Natural killer cell (primary cell): Measurements from ENCODE around the gene RAVER2. TPM values are rescaled to one million over a fixed set of nuclear protein-coding genes. Genes with fewer than 3 reads are reported as not detected.
"Not testable (repeated sequence)": the region's sequence is repeated elsewhere in the genome, so short reads cannot be mapped to it uniquely, and the experiment has no call there.

ENCODE experiments used
- ATAC-seq, 3 donors: fragments of 150-1000 bp in 2 of 3; fragments of 200-7000 bp in 1 of 3; cut with Tn5 transposase; 1 replicate in 1 of 3; 2 replicates in 2 of 3; pipeline ENCODE4 v1.10.0; 2021; ENCODE audit warnings: mild to moderate bottlenecking in 2 of 3, moderate library complexity in 2 of 3
- DNase-seq, 2 donors: peaks; one replicate each; pipeline versions ENCODE4 v3.0.0 to v3.0.0-alpha.2; 2013 to 2021; ENCODE audit warnings: mixed read lengths in 1 of 2
- H3K27ac ChIP-seq: one replicate; pipeline ENCODE4 v1.5.1; 2013; ENCODE audit warnings: mild to moderate bottlenecking, low read length
- H3K27me3 ChIP-seq: one replicate; pipeline ENCODE4 v1.6.1; 2013; ENCODE audit warnings: low read length; ENCODE audit not compliant: control insufficient read depth, insufficient read depth
- H3K36me3 ChIP-seq: one replicate; pipeline ENCODE4 v1.6.1; 2013; ENCODE audit warnings: low read length; ENCODE audit not compliant: control insufficient read depth, insufficient read depth
- H3K4me1 ChIP-seq: one replicate; pipeline ENCODE4 v1.6.1; 2013; ENCODE audit warnings: low read length; ENCODE audit not compliant: control insufficient read depth, insufficient read depth
- H3K4me3 ChIP-seq: one replicate; pipeline ENCODE4 v1.5.1; 2013; ENCODE audit warnings: low read length
- H3K9me3 ChIP-seq: one replicate; pipeline ENCODE4 v1.6.1; 2013; ENCODE audit warnings: low read length; ENCODE audit not compliant: control insufficient read depth, insufficient read depth
- H3K27ac Mint-ChIP-seq, 2 donors: one replicate each; pipeline ENCODE4 v1.8.0; 2022; ENCODE audit warnings: mild to moderate bottlenecking in 2 of 2, mixed read lengths in 2 of 2, moderate library complexity in 1 of 2
- H3K27me3 Mint-ChIP-seq, 2 donors: one replicate each; pipeline ENCODE4 v1.8.0; 2022; ENCODE audit warnings: low read depth in 2 of 2, mixed read lengths in 2 of 2
- H3K36me3 Mint-ChIP-seq: one replicate; pipeline ENCODE4 v1.8.0; 2022; ENCODE audit warnings: mixed read lengths
- H3K4me1 Mint-ChIP-seq, 2 donors: one replicate each; pipeline ENCODE4 v1.8.0; 2022; ENCODE audit warnings: mixed read lengths in 2 of 2
- H3K4me3 Mint-ChIP-seq: one replicate; pipeline ENCODE4 v1.8.0; 2022; ENCODE audit warnings: mild to moderate bottlenecking, moderate library complexity, mixed read lengths
- H3K9me3 Mint-ChIP-seq, 2 donors: one replicate each; pipeline ENCODE4 v1.8.0; 2022; ENCODE audit warnings: mixed read lengths in 2 of 2
- WGBS: methylation state at CpG from one replicate; pipeline ENCODE4 v1.1.7; 2013; ENCODE audit warnings: missing lambda C conversion rate; ENCODE audit not compliant: insufficient coverage; 5-methylcytosine and 5-hydroxymethylcytosine counted together
- intact Hi-C: fragments of 100-400 bp; cut with micrococcal nuclease; formaldehyde crosslinking; loops from one replicate; pipeline ENCODE4 v1.14.2; 2022
- total RNA-seq, 4 donors: library from RNA; stranded (reverse); fragments of 120-200 nt in 1 of 4; gene quantifications; one replicate each; pipeline versions ENCODE4 v1.2.3 to v1.2.4, GENCODE V29; 2013 to 2022
- TF ChIP-seq, protein P1 (sequence below): fragments of 200-600 bp; IDR thresholded peaks from one replicate; pipeline ENCODE4 v1.8.0; 2022; ENCODE audit warnings: antibody characterized with exemption

Gene RAVER2
- total RNA-seq, 3 donors from 2014 or later (not counting 1 experiment from before 2014, with no cell fraction given) = 0.82 to 1.4 (median 1.2) TPM

DNA sequence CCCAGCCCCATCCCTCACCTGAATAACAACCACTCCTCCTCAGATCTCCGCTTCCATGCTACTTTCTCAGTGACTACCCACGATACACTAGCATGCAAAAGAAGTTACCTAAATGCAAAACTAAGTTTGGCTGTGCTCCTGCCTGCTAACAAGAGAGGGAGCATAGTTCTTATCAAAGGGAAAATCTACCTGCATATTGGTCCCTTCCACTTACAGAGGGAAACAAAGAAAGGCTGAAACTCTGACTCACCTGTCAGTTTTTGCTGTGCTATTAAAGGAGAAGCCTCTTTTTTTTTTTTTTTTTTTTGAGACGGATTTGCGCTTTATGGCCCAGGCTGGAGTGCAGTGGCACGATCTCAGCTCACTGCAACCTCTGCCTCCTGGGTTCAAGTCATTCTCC, 43.8 kb upstream of the RAVER2 start:
- Mint-ChIP-seq H3K9me3 (no peaks in the 10 kb centered on the region), H3K4me3 (no peak overlapping the region), H3K27ac (no peak overlapping the region), H3K27me3 (peaks cover 8 to 14% of the 10 kb centered on the region in 2 donors), H3K4me1 (no peaks in the 10 kb centered on the region), H3K36me3 (no peaks in the 10 kb centered on the region)
- no peaks in the 10 kb centered on the region for H3K27me3 ChIP-seq
- intact Hi-C loops = no loop called here
- WGBS = 94% methylated on average over 5 of the region's 5 CpGs
- TF ChIP-seq, protein P1, sequence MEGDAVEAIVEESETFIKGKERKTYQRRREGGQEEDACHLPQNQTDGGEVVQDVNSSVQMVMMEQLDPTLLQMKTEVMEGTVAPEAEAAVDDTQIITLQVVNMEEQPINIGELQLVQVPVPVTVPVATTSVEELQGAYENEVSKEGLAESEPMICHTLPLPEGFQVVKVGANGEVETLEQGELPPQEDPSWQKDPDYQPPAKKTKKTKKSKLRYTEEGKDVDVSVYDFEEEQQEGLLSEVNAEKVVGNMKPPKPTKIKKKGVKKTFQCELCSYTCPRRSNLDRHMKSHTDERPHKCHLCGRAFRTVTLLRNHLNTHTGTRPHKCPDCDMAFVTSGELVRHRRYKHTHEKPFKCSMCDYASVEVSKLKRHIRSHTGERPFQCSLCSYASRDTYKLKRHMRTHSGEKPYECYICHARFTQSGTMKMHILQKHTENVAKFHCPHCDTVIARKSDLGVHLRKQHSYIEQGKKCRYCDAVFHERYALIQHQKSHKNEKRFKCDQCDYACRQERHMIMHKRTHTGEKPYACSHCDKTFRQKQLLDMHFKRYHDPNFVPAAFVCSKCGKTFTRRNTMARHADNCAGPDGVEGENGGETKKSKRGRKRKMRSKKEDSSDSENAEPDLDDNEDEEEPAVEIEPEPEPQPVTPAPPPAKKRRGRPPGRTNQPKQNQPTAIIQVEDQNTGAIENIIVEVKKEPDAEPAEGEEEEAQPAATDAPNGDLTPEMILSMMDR = no peak
- no peak overlapping the region for H3K4me3 ChIP-seq
- ATAC-seq (no peak), DNase-seq (no peak)
- no peaks in the 10 kb centered on the region for H3K36me3 ChIP-seq
- no peaks in the 10 kb centered on the region for H3K9me3 ChIP-seq
- no peak overlapping the region for H3K27ac ChIP-seq
- no peaks in the 10 kb centered on the region for H3K4me1 ChIP-seq

DNA sequence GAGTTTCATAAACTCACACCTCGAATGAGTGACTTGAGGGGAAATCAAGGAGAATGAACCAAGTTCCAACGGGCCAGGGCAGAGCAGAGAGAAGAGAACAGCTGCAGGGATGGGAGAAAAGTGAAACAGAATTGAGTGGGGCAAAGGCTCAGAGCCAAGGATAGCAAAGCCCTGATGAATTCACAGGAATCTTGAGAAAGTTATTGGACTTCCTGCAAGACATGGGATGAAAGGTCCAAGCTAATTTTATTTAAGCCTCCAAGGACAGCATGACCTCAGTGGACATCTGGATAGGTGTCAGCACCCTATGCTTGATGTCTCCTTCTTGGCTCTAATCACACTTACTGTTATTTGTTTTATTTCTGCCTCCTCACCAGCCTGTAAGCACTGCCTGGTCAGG, 43.0 kb upstream of the RAVER2 start:
- Histone ChIP-seq H3K27me3 (no peaks in the 10 kb centered on the region), H3K4me3 (no peak overlapping the region), H3K36me3 (no peaks in the 10 kb centered on the region), H3K4me1 (no peaks in the 10 kb centered on the region), H3K27ac (no peak overlapping the region), H3K9me3 (no peaks in the 10 kb centered on the region)
- Mint-ChIP-seq H3K27me3 (peaks cover 8 to 12% of the 10 kb centered on the region in 2 donors), H3K4me3 (no peak overlapping the region), H3K27ac (no peak overlapping the region), H3K9me3 (no peaks in the 10 kb centered on the region), H3K36me3 (no peaks in the 10 kb centered on the region), H3K4me1 (no peaks in the 10 kb centered on the region)
- 86% methylated on average over 2 of the region's 2 CpGs for WGBS
- DNase-seq (no peak), ATAC-seq (no peak)
- intact Hi-C loops = no loop called here
- TF ChIP-seq, protein P1 = no peak

DNA sequence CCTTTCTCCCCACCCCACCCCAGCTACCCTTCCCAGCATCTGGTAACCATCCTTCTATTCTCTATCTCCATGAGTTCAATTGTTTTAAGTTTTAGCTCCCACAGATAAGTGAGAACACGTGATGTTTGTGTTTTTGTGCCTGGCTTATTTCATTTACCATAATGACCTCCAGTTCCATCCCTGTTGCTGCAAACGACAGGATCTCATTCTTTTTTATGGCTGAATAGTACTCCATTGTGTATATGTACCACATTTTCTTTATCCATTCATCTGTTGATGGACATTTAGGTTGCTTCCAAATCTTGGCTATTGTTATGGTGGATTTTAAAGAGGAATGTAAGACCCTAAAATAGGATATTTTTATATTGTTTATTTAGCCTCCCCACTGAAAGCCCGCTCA, 42.2 kb upstream of the RAVER2 start:
- H3K27ac Mint-ChIP-seq, H3K27me3 ChIP-seq, H3K4me1 ChIP-seq, ATAC-seq, H3K36me3 ChIP-seq, H3K4me3 Mint-ChIP-seq, H3K27ac ChIP-seq, DNase-seq, intact Hi-C loops, H3K4me1 Mint-ChIP-seq, H3K36me3 Mint-ChIP-seq, H3K4me3 ChIP-seq, H3K9me3 Mint-ChIP-seq, H3K9me3 ChIP-seq: not testable (repeated sequence)
- H3K27me3 Mint-ChIP-seq = peaks cover 8 to 14% of the 10 kb centered on the region in 2 donors
- WGBS = 82% methylated on average over 1 of the region's 3 CpGs

DNA sequence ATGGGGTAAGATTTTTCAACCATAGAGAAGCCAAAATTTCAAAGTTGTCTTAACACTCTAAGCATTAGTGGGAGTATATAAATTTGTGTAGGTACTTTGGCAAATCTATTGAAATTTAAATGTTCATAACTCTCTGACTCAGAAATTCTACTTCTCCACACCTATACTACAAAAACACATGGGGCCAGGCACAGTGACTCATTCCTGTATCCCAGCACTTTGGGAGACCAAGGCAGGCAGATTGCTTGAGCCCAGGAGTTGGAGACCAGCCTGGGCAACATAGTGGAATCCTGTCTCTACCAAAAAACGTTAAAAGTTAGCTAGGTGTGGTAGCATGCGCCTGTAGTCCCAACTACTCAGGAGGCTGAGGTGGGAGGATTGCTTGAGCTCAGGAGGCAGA, 41.3 kb upstream of the RAVER2 start:
- Mint-ChIP-seq H3K27ac (no peak overlapping the region), H3K4me3 (no peak overlapping the region), H3K4me1 (no peaks in the 10 kb centered on the region), H3K9me3 (no peaks in the 10 kb centered on the region), H3K36me3 (no peaks in the 10 kb centered on the region), H3K27me3 (peaks cover 8 to 14% of the 10 kb centered on the region in 2 donors)
- Histone ChIP-seq H3K4me3 (no peak overlapping the region), H3K27me3 (no peaks in the 10 kb centered on the region), H3K4me1 (no peaks in the 10 kb centered on the region), H3K9me3 (no peaks in the 10 kb centered on the region), H3K36me3 (no peaks in the 10 kb centered on the region), H3K27ac (no peak overlapping the region)
- DNase-seq (no peak), ATAC-seq (no peak)
- intact Hi-C loops = no loop called here
- TF ChIP-seq, protein P1 = no peak
- WGBS = 88% methylated on average over 2 of the region's 2 CpGs
